ENCODE measurements around the gene TCAP. TPM values are rescaled to one million over a fixed set of nuclear protein-coding genes. Genes with fewer than 3 reads are reported as not detected.

TCAP gene
- total RNA-seq, 1 experiment from 2014 or later: 0.91 TPM

- DNase-seq (ENCODE audit: low read depth): no peak
- in situ Hi-C loops (cut with HindIII; ENCODE audit: low pct_unique_long_range_greater_than_20kb, low sequenced_read_pairs): no loop called here
Observed at GRCh38 chr17:39673335-39674081, 8.4 kb downstream of the TCAP start.

- in situ Hi-C loops (cut with HindIII; ENCODE audit: low pct_unique_long_range_greater_than_20kb, low sequenced_read_pairs): no loop called here
Observed at GRCh38 chr17:39674179-39674578, 9.0 kb downstream of the TCAP start.

GRCh38 chr17:39674702-39675389, 9.7 kb downstream of the TCAP start:
- in situ Hi-C loops (cut with HindIII; ENCODE audit: low pct_unique_long_range_greater_than_20kb, low sequenced_read_pairs): loop anchor here (25.0 kb wide), 1 partner anchor 138 kb away; no protein-coding TSS in a partner anchor
- no peak for DNase-seq (ENCODE audit: low read depth)

More at GRCh38 chr17:39674179-39674578, 9.0 kb downstream of the TCAP start:
- DNase-seq (ENCODE audit: low read depth): no peak

DNA sequence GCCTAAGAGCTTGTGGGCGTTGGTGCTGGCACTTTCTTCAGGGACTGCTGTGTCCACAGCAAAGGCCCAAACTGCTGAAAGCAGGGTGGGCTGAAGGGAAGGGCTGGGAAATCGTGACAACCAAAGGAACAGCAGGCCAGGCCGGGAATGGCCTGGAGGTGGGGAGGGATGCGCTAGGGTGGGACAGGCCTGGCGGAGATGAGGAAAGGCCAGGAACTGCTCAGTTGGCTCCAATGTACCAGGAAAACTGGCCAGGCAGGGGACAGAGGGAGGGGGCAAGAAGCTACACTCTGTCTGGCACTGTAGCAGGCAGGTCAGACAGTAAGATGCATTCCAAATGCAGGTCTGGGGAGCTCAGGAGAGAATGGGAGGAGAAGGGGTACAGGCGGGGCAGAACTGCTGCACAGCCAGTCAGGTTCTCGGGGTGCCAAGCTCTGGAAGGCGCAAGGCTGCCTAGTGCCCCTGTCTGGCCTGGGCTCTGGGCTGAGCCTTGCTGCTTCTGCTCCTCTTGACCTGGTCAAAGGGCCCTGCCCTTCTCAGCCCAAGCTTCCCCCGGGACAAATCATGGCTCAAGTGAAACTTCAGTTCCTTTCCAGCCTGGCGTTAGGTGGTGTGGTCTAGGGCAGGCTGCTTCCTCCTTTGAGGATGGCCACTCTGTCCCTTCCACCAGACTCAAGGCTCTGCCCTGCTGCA, 10.4 kb downstream of the TCAP start:
- DNase-seq (ENCODE audit: low read depth): no peak
- in situ Hi-C loops (cut with HindIII; ENCODE audit: low pct_unique_long_range_greater_than_20kb, low sequenced_read_pairs): loop anchor here (25.0 kb wide), 1 partner anchor 138 kb away; no protein-coding TSS in a partner anchor

GRCh38 chr17:39676198-39676819, 11.2 kb downstream of the TCAP start:
- in situ Hi-C loops (cut with HindIII; ENCODE audit: low pct_unique_long_range_greater_than_20kb, low sequenced_read_pairs): loop anchor here (25.0 kb wide), 1 partner anchor 139 kb away; no protein-coding TSS in a partner anchor
- DNase-seq (ENCODE audit: low read depth): peak; percentile 58

DNA sequence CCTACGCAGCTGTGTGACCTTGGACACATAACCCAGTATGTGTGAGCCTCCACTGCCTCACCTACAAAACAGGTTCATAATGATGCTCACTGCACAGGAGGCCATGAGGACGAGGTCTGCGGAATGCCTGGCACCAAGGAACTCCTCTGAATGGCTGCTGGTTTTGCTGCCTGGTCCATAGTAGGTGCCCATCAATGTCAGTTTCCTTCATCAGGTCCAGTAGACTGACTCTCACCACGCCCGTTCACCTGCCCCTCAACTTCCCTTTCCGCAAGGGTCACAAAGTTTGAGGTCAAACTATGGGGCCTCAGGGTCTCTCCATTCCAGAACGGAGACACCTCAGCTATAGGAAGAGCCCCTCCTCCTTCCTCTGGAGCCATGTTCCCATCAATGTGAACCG, 11.9 kb downstream of the TCAP start:
- DNase-seq (ENCODE audit: low read depth): no peak
- in situ Hi-C loops (cut with HindIII; ENCODE audit: low pct_unique_long_range_greater_than_20kb, low sequenced_read_pairs): loop anchor here (25.0 kb wide), 1 partner anchor 140 kb away; no protein-coding TSS in a partner anchor

- no peak for DNase-seq (ENCODE audit: low read depth)
- in situ Hi-C loops (cut with HindIII; ENCODE audit: low pct_unique_long_range_greater_than_20kb, low sequenced_read_pairs): loop anchor here (25.0 kb wide), 1 partner anchor 140 kb away; no protein-coding TSS in a partner anchor
Observed at GRCh38 chr17:39677542-39678339, 12.6 kb downstream of the TCAP start.

DNA sequence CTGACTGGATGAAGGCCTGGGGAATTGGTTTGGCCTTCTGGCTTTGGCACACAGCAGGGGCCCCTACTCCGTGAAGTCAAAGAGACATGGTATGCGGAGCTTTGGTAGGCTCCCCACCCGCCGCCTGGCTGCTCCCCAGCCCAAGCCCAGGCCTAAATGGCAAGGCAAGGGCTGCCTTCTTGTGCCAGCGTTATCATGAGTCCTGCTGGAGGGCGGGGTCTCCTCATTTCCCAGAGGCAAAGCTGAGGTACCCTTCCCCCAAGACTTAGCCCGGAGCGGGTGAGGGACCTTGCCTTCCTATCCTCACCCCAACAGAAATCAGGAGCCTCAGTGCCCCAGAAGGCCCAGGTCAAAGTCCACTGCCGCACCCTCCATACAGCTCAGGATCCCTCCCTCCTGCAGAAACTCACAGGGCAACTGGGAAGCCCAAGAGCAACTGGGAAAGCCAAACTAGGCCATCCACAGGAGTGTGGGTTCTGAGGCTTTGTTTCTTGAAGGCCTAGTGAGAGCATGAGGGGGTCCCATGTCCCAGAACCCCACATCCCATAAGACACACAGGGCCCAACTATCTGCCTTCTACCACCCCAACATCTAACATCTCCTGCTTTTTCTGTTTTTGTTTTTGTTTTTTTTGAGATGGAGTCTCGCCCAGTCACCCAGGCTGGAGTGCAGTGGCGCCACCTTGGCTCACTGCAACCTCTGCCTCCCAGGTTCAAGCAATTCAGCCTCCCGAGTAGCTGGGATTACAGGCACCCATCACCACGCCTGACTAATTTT, 13.4 kb downstream of the TCAP start:
- DNase-seq (ENCODE audit: low read depth): no peak
- in situ Hi-C loops (cut with HindIII; ENCODE audit: low pct_unique_long_range_greater_than_20kb, low sequenced_read_pairs): loop anchor here (25.0 kb wide), 1 partner anchor 141 kb away; no protein-coding TSS in a partner anchor

- in situ Hi-C loops (cut with HindIII; ENCODE audit: low pct_unique_long_range_greater_than_20kb, low sequenced_read_pairs): loop anchor here (25.0 kb wide), 1 partner anchor 142 kb away; no protein-coding TSS in a partner anchor
- DNase-seq (ENCODE audit: low read depth): no peak
Observed at GRCh38 chr17:39679521-39680192, 14.5 kb downstream of the TCAP start.

GRCh38 chr17:39683295-39683939, 18.3 kb downstream of the TCAP start:
- in situ Hi-C loops (cut with HindIII; ENCODE audit: low pct_unique_long_range_greater_than_20kb, low sequenced_read_pairs): loop anchor here (25.0 kb wide), 1 partner anchor 146 kb away; no protein-coding TSS in a partner anchor
- DNase-seq (ENCODE audit: low read depth): no peak

DNA sequence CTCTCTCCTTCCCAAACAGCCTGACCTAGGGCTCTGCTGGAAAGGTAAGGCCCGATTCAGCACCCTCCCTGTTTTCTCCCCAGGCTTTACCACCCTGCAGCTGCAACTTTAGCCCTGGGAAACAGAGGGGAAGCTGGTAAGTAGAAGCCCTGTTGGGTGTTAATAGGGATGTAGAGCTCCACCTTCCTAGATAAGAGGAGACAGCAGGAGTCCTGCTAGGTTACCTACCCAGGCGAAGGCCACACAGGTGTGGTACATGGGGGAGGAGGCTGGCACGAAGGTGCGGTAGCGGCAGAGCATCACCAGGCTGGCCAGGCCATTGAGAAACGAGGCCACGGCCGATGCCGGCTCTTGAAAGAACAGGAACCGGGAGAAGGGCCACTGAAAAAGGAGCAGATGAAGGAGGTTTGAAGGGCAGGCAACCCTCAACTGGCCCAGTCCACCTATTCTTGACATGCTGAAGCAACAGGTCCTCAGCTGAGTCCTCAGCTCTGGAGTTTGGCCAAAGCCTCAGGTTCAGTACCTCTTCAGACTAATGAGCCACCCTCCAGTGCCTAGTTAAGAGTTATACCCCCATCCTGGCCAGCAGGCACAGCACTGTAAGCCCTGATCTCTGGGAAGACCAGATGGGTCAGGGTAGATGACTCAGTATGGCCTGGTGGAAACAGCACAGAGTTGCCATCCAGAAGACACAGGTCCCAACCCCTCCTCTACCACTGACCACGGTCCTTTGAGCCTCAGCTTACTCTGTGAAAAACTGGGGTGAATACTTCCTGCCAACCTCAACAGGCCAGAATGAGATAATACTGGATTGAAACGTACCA, 19.4 kb downstream of the TCAP start:
- in situ Hi-C loops (cut with HindIII; ENCODE audit: low pct_unique_long_range_greater_than_20kb, low sequenced_read_pairs): loop anchor here (25.0 kb wide), 1 partner anchor 147 kb away; no protein-coding TSS in a partner anchor
- DNase-seq (ENCODE audit: low read depth): no peak

- DNase-seq (ENCODE audit: low read depth): no peak
Observed at GRCh38 chr17:39687101-39687545, 22.0 kb downstream of the TCAP start.

GRCh38 chr17:39687546-39688474, 22.7 kb downstream of the TCAP start, which contains the start of gene PGAP3:
Gene PGAP3, minus strand, starts transcription at chr17:39688057. Its CDS starts 43 bp downstream, at chr17:39688014.
- in situ Hi-C loops (cut with HindIII; ENCODE audit: low pct_unique_long_range_greater_than_20kb, low sequenced_read_pairs): loop anchor here (25.0 kb wide), 1 partner anchor 151 kb away; no protein-coding TSS in a partner anchor
- peak; percentile 96 for DNase-seq (ENCODE audit: low read depth)

More at GRCh38 chr17:39687101-39687545, 22.0 kb downstream of the TCAP start:
- in situ Hi-C loops (cut with HindIII; ENCODE audit: low pct_unique_long_range_greater_than_20kb, low sequenced_read_pairs): loop anchor here (25.0 kb wide), 1 partner anchor 150 kb away; no protein-coding TSS in a partner anchor

- in situ Hi-C loops (cut with HindIII; ENCODE audit: low pct_unique_long_range_greater_than_20kb, low sequenced_read_pairs): loop anchor here (25.0 kb wide), 1 partner anchor 151 kb away; no protein-coding TSS in a partner anchor
- no peak for DNase-seq (ENCODE audit: low read depth)
Observed at GRCh38 chr17:39688475-39688835, 23.3 kb downstream of the TCAP start.
